K562 (cell line): ENCODE data around the gene USP10. TPM values are rescaled to one million over a fixed set of nuclear protein-coding genes. Genes with fewer than 3 reads are reported as not detected.

ENCODE experiments used
- EHMT2 ChIP-seq: fragments of 450-650 bp; IDR thresholded peaks from 2 replicates; pipeline ENCODE4 v1.6.1; 2018; ENCODE audit warnings: antibody characterized with exemption
- ELK1 ChIP-seq: sonication (generic); formaldehyde crosslinking; IDR thresholded peaks from 2 replicates; pipeline ENCODE4 v1.8.1; 2022; ENCODE audit warnings: missing genetic modification reagents
- FOSL1 ChIP-seq: fragments of 200-800 bp; sonication (Bioruptor generic); conservative IDR thresholded peaks from 2 replicates; pipeline ENCODE4 v1.6.1; 2016; ENCODE audit warnings: missing genetic modification characterization, missing compliant biosample characterization
- GTF2B ChIP-seq: IDR thresholded peaks from 2 replicates; pipeline ENCODE4 v1.6.1; 2011; ENCODE audit not compliant: insufficient read length; ENCODE audit errors: extremely low read depth
- MAZ ChIP-seq, 2 experiments: fragments of 450-650 bp in 1 of 2; sonication (generic) in 1 of 2; formaldehyde crosslinking; IDR thresholded peaks in 1 of 2; conservative IDR thresholded peaks in 1 of 2; 2 replicates each; pipeline versions ENCODE4 v1.4.0 to v1.5.0; 2020; ENCODE audit warnings: mild to moderate bottlenecking in 1 of 2, missing genetic modification reagents in 1 of 2
- PRDM10 ChIP-seq: fragments of 450-650 bp; IDR thresholded peaks from 2 replicates; pipeline ENCODE4 v1.6.1; 2018; ENCODE audit not compliant: partially characterized antibody
- RFX7 ChIP-seq: fragments of 250-450 bp; sonication (Bioruptor Pico); IDR thresholded peaks from 2 replicates; pipeline ENCODE4 v1.5.1; 2021; ENCODE audit warnings: mild to moderate bottlenecking
- STAT6 ChIP-seq: sonication (generic); formaldehyde crosslinking; IDR thresholded peaks from 2 replicates; pipeline ENCODE4 v1.8.1; 2023; ENCODE audit warnings: mild to moderate bottlenecking, missing genetic modification reagents
- TAF7 ChIP-seq: fragments of 450-650 bp; IDR thresholded peaks from 2 replicates; pipeline ENCODE4 v1.6.1; 2016; ENCODE audit warnings: missing genetic modification characterization, missing compliant biosample characterization
- ZNF639 ChIP-seq, 2 experiments: fragments of 200-800 bp in 1 of 2; sonication (Bioruptor generic) in 1 of 2; sonication (generic) in 1 of 2; formaldehyde crosslinking in 1 of 2; IDR thresholded peaks in 1 of 2; conservative IDR thresholded peaks in 1 of 2; 2 replicates each; pipeline versions ENCODE4 v1.5.0 to v1.6.1; 2016 to 2020; ENCODE audit warnings: missing compliant biosample characterization in 1 of 2, missing genetic modification characterization in 1 of 2, missing genetic modification reagents in 1 of 2
- ZNF655 ChIP-seq: fragments of 250-450 bp; sonication (Bioruptor Pico); IDR thresholded peaks from 2 replicates; pipeline ENCODE4 v1.5.0; 2021
- polyA plus RNA-seq, 8 experiments: library from polyadenylated mRNA; depleted of rRNA in 4 of 8; stranded (reverse) in 5 of 8; unstranded in 3 of 8; fragments of >200 nt; fragmentation: Nextera tagmentation in 2 of 8; fragmentation: Illumina TruSeq in 1 of 8; extraction: Ambion mirVana in 2 of 8; extraction: Trizol in 1 of 8; gene quantifications; 2 replicates each; pipeline versions ENCODE4 v1.2.1 to v1.2.3, GENCODE V29; 2011 to 2014; ENCODE audit warnings: inconsistent platforms in 1 of 8, missing spikeins in 1 of 8
- total RNA-seq, 7 experiments: library from RNA; depleted of rRNA in 6 of 7; stranded (reverse); fragments of >200 nt in 6 of 7; fragmentation: Illumina TruSeq in 2 of 7; extraction: Trizol in 2 of 7; gene quantifications; 2 replicates each; pipeline versions ENCODE4 v1.2.1 to v1.2.3, GENCODE V29; 2011 to 2021; ENCODE audit warnings: low replicate concordance in 1 of 7

The USP10 gene
- total and polyA plus RNA-seq, 9 of the 15 experiments (the other 6 are each of a cell fraction or from before 2014, with no cell fraction given), result 61.7 to 197 (median 116) TPM

GRCh38 chr16:84738255-84739038 lies 38.6 kb downstream of the USP10 start (continued):
- no peak for TF ChIP-seq ELK1 (CRISPR knock-in tag)
- 0 out of 2 replicates have a peak, but pooled peaks have one; percentile 12 for TF ChIP-seq FOSL1 (tag)
- no peak for TF ChIP-seq MAZ (CRISPR knock-in tag; conservative IDR thresholded peaks at IDR 0.05 in 1 of 2, IDR thresholded peaks at IDR 0.05 in 1 of 2)
- TF ChIP-seq RFX7 (CRISPR knock-in tag), result no peak
- no peak for TF ChIP-seq GTF2B
- TF ChIP-seq EHMT2, result no peak
- TF ChIP-seq ZNF639 (CRISPR knock-in tag; conservative IDR thresholded peaks at IDR 0.05 in 1 of 2, IDR thresholded peaks at IDR 0.05 in 1 of 2), result no peak
- TF ChIP-seq STAT6 (CRISPR knock-in tag), result no peak
- no peak for TF ChIP-seq TAF7
- TF ChIP-seq ZNF655 (CRISPR knock-in tag), result no peak
- TF ChIP-seq PRDM10, result no peak
